Breast epithelium (tissue), 4 donors: ENCODE data around the gene CYTH4. TPM values are rescaled to one million over a fixed set of nuclear protein-coding genes. Genes with fewer than 3 reads are reported as not detected.

Experiments
- DNase-seq, 2 donors: peaks; one replicate each; pipeline ENCODE4 v3.0.0-alpha.2; 2019; ENCODE audit warnings: low spot score in 2 of 2
- H3K27ac ChIP-seq, 2 donors: fragments of 200-600 bp; sonication (generic) in 1 of 2; one replicate each; pipeline ENCODE4 v1.5.1; 2016 to 2019; ENCODE audit warnings: mild to moderate bottlenecking in 1 of 2
- H3K27me3 ChIP-seq, 2 donors: fragments of 200-600 bp; sonication (generic) in 1 of 2; one replicate each; pipeline versions ENCODE4 v1.5.1 to v1.6.0; 2017 to 2019; ENCODE audit warnings: control low read depth in 1 of 2, mild to moderate bottlenecking in 1 of 2
- H3K36me3 ChIP-seq: fragments of 200-600 bp; one replicate; pipeline ENCODE4 v1.5.1; 2019
- H3K4me1 ChIP-seq, 2 donors: fragments of 200-600 bp; sonication (generic); one replicate each; pipeline ENCODE4 v1.5.1; 2016 to 2019; ENCODE audit warnings: control low read depth in 1 of 2
- H3K4me3 ChIP-seq, 3 donors: fragments of 200-600 bp; sonication (generic); 1 replicate in 2 of 3; 2 replicates in 1 of 3; pipeline ENCODE4 v1.5.1; 2016 to 2019; ENCODE audit warnings: mild to moderate bottlenecking in 3 of 3, moderate library complexity in 2 of 3
- H3K9me3 ChIP-seq, 2 donors: fragments of 200-600 bp; sonication (generic) in 1 of 2; one replicate each; pipeline ENCODE4 v1.5.1; 2016 to 2019; ENCODE audit warnings: control low read depth in 1 of 2
- CTCF ChIP-seq, 3 donors: fragments of 450-650 bp; IDR thresholded peaks; one replicate each; pipeline ENCODE4 v1.5.1; 2016 to 2017; ENCODE audit warnings: antibody characterized with exemption in 3 of 3, mild to moderate bottlenecking in 3 of 3, moderate library complexity in 3 of 3
- POLR2A ChIP-seq: fragments of 450-650 bp; IDR thresholded peaks from one replicate; pipeline ENCODE4 v1.6.1; 2016; ENCODE audit warnings: antibody characterized with exemption, mild to moderate bottlenecking, moderate library complexity
- POLR2AphosphoS5 ChIP-seq, 3 donors: sonication (generic); formaldehyde crosslinking; IDR thresholded peaks; one replicate each; pipeline ENCODE4 v1.6.1; 2017; ENCODE audit warnings: antibody characterized with exemption in 3 of 3
- intact Hi-C: fragments of 100-400 bp; cut with DNase I; formaldehyde crosslinking; loops from one replicate; pipeline ENCODE4 v1.15.1; 2023; ENCODE audit warnings: low total_unique reads
- total RNA-seq, 3 donors: library from RNA; depleted of rRNA; stranded (reverse); fragments of >200 nt; gene quantifications; one replicate each; pipeline ENCODE4 v1.1.0, GENCODE V29; 2016

The CYTH4 gene
- total RNA-seq, 3 donors from 2014 or later, result 6.9 to 25.1 (median 10.5) TPM

- Histone ChIP-seq H3K27ac (no peak overlapping the region), H3K9me3 (no peaks in the 10 kb centered on the region), H3K4me3 (no peak overlapping the region), H3K36me3 (no peaks in the 10 kb centered on the region), H3K27me3 (no peaks in the 10 kb centered on the region), H3K4me1 (no peaks in the 10 kb centered on the region)
- intact Hi-C loops, result no loop called here
- no peak for DNase-seq
- no peak for TF ChIP-seq POLR2AphosphoS5 (IDR thresholded peaks at IDR 0.05)
- TF ChIP-seq CTCF (IDR thresholded peaks at IDR 0.05), result no peak
These were observed 41.4 kb upstream of the CYTH4 start for GRCh38 chr22:37240941-37241320.

GRCh38 chr22:37241351-37242142 lies 40.8 kb upstream of the CYTH4 start:
- H3K36me3 ChIP-seq, result no peaks in the 10 kb centered on the region
- intact Hi-C loops, result no loop called here
- H3K27ac ChIP-seq, result no peak overlapping the region
- H3K27me3 ChIP-seq, result no peaks in the 10 kb centered on the region
- TF ChIP-seq POLR2AphosphoS5 (IDR thresholded peaks at IDR 0.05) (no peak), CTCF (IDR thresholded peaks at IDR 0.05) (no peak), POLR2A (no peak)
- no peaks in the 10 kb centered on the region for H3K9me3 ChIP-seq
- H3K4me1 ChIP-seq, result no peaks in the 10 kb centered on the region
- H3K4me3 ChIP-seq, result no peak overlapping the region
- DNase-seq, result no peak

- Histone ChIP-seq H3K27me3 (no peaks in the 10 kb centered on the region), H3K36me3 (no peaks in the 10 kb centered on the region), H3K9me3 (no peaks in the 10 kb centered on the region), H3K4me1 (no peaks in the 10 kb centered on the region), H3K4me3 (no peak overlapping the region), H3K27ac (no peak overlapping the region)
- no peak for TF ChIP-seq POLR2A
- no peak for TF ChIP-seq CTCF (IDR thresholded peaks at IDR 0.05)
- no peak for TF ChIP-seq POLR2AphosphoS5 (IDR thresholded peaks at IDR 0.05)
- intact Hi-C loops, result no loop called here
- DNase-seq, result peak in 1 of 2 donors; percentile 39
These were observed 39.9 kb upstream of the CYTH4 start for GRCh38 chr22:37242395-37242918.

GRCh38 chr22:37243402-37244113 lies 38.8 kb upstream of the CYTH4 start:
- Histone ChIP-seq H3K36me3 (no peaks in the 10 kb centered on the region), H3K4me3 (peak overlapping the region; percentile 28 to 64 (median 50)), H3K27me3 (no peaks in the 10 kb centered on the region), H3K27ac (no peak overlapping the region), H3K9me3 (no peaks in the 10 kb centered on the region), H3K4me1 (no peaks in the 10 kb centered on the region)
- TF ChIP-seq POLR2A (no peak), CTCF (IDR thresholded peaks at IDR 0.05) (no peak), POLR2AphosphoS5 (IDR thresholded peaks at IDR 0.05) (no peak)
- intact Hi-C loops, result no loop called here
- DNase-seq, result no peak
